ENCODE data around the gene ZNF326.
A peak's percentile ranks its signal among the peaks of the same experiment; 100 is the strongest.

Gene ZNF326, protein sequence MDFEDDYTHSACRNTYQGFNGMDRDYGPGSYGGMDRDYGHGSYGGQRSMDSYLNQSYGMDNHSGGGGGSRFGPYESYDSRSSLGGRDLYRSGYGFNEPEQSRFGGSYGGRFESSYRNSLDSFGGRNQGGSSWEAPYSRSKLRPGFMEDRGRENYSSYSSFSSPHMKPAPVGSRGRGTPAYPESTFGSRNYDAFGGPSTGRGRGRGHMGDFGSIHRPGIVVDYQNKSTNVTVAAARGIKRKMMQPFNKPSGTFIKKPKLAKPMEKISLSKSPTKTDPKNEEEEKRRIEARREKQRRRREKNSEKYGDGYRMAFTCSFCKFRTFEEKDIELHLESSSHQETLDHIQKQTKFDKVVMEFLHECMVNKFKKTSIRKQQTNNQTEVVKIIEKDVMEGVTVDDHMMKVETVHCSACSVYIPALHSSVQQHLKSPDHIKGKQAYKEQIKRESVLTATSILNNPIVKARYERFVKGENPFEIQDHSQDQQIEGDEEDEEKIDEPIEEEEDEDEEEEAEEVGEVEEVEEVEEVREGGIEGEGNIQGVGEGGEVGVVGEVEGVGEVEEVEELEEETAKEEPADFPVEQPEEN

DNA sequence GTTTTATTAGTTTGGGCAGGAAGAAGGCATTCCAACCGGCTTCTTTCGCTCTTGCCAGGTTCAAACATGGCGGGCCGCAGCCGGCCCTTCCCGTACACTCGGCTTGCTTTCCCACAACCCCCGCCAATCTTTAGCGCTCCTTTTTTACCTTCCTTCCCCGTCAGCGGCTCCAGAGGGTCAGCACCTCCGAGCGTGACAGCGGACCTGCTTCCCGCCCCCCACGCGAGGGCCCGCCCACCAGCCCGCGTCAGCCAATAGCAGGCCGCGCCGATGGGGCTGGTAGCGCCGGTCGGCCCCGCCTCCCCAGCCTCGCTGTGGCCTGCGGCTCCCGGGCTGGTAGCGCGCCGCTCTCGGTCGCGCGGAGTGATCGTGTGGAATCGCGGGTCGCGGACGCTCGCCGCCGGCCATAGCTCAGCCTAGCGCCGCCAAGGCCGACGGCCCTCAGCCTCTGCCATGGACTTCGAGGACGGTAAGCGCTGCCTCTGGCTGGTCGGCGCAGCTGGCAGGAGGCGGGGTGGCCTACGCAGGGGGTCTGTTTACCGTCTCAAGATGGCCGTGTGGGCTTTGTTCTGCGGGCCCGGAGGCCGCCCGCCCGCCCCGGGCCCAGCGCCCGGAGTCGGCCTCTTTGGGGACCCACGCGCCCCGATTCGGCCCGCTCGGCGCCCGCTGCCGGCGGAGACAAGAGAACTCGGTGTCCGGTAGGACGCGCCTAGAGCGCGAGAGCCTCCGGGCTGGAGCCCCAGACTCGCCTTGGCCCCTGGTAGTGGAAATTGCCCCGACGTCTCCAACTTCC is at the start of gene ZNF326:
ZNF326 (plus strand) TSS at position 306 of the 793 bp plus-strand sequence; CDS start at position 454, 148 bp downstream.
- no peaks in the 10 kb centered on the region for H3K9me3 Mint-ChIP-seq (ENCODE audit: low read depth)
- peaks cover 56% of the 10 kb centered on the region for H3K4me1 Mint-ChIP-seq (ENCODE audit: low read depth)
- peak within 1 kb of the TSS; percentile 95 for H3K27ac Mint-ChIP-seq
- H3K4me3 Mint-ChIP-seq: peak within 1 kb of the TSS; percentile 99
- H3K36me3 Mint-ChIP-seq: peaks cover 4% of the 10 kb centered on the region
- H3K27me3 Mint-ChIP-seq: peaks cover 2% of the 10 kb centered on the region

DNA sequence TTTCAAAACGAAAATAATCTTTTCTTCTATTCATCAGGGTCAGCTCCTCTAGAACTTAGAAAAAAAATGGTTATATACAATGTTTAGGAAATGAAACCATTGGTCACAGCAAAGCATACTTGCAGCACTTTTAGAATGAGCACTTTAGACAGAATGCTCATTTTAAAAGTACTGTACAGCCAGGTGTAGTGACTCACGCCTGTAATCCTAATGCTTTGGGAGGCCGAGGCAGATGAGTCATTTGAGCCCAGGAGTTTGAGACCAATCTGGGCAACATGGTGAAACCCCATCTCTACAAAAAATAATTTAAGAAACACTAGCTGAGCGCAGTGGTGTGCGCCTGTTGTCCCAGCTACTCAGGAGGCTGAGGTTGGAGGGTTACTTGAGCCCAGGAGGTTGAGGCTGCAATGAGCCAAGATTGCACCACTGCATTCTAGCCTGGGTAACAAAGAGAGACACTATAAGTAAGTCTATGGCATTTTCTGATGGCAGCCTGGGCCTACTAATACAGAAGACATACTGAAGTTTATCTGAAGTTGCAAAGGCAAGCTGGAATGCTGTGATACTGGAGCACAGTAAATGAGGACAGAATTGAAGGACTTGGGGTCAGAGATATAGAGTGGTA is 48.9 kb upstream of the ZNF326 start:
- H3K9me3 Mint-ChIP-seq (ENCODE audit: low read depth): peaks cover 3% of the 10 kb centered on the region
- no peak overlapping the region for H3K27ac Mint-ChIP-seq
- peaks cover 2% of the 10 kb centered on the region for H3K4me1 Mint-ChIP-seq (ENCODE audit: low read depth)
- H3K4me3 Mint-ChIP-seq: no peak overlapping the region
- H3K27me3 Mint-ChIP-seq: no peaks in the 10 kb centered on the region
- peaks cover 4% of the 10 kb centered on the region for H3K36me3 Mint-ChIP-seq

DNA sequence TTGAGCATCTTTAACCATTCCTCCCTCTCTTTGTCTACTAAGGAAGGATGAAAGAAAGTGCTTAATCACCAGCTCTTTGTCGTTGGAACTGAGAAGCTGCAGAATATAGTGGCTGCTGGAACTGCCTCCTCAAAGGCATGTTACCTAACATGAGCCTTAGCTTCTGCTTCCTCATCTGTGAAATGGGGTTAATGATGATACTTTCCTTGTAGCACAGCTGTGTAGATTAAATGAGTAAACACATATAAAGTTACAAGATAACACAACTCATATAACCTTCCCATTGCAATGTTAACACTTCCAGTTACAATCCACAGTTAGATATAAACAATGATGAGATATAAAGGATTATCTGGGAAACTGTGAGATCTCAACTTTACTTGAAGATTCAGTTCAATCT is 48.4 kb upstream of the ZNF326 start:
- H3K4me1 Mint-ChIP-seq (ENCODE audit: low read depth): peaks cover 1% of the 10 kb centered on the region
- peaks cover 4% of the 10 kb centered on the region for H3K36me3 Mint-ChIP-seq
- H3K4me3 Mint-ChIP-seq: no peak overlapping the region
- H3K27me3 Mint-ChIP-seq: no peaks in the 10 kb centered on the region
- H3K9me3 Mint-ChIP-seq (ENCODE audit: low read depth): peaks cover 3% of the 10 kb centered on the region
- H3K27ac Mint-ChIP-seq: no peak overlapping the region

DNA sequence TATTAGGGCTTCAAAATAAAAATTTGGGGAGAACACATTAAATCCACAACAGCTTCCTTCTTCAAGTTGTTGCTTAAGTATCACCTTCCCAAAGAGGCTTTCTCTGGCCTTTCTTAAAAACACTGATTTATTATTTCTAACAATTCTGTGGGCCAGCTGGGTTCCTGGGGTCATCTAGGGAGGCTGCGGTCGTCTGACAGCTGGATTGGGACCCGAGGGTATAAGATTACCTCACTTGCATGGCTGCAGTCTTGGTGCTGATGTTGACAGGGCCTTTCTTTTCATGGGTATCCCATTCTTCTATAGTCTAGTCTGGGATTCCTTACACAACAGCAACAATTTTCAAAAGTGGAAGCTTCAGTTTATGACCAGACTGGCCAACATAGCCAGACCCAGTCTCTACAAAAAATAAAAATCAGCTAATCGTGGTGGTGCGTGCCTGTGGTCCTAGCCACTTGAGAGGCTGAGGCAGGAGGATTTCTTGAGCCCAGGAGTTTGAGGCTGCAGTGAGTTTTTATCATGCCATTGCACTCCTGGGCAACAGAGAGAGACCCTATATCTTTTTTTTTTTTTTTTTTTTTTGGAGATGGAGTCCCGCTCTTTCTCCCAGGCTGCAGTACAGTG is 46.1 kb upstream of the ZNF326 start:
- Mint-ChIP-seq H3K9me3 (ENCODE audit: low read depth) (peaks cover 3% of the 10 kb centered on the region), H3K27ac (no peak overlapping the region), H3K27me3 (no peaks in the 10 kb centered on the region), H3K4me3 (no peak overlapping the region), H3K36me3 (peaks cover 4% of the 10 kb centered on the region), H3K4me1 (ENCODE audit: low read depth) (peaks cover 6% of the 10 kb centered on the region)

DNA sequence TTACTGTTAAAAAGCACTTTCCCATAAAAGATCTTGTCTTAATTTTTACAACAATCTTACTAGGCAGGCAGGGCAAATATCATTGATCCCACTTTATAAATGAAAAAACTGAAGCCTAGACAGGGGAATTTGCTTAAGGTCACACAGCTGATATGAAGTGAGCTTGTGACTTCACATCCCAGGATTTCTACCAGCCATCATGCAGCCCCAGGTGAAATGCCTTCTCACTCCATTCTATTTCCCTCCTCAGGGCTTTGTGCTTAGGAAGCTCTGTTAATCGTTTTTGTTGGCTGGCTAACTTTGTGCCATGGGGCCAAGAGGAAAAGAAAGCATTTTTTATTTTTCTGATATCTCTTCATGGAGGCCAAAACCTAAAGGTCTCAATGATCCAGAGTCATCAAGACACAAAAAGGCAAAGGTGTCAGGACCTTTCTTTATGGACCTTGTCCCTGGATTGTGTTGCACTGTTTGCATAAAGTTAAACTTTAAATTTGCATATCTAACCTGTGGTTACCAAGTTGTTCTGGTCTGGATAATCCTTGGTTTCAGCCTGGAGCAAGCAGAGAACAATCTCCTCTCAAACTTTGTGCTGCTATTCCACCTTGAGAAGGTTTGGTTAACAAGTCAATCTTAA is 44.8 kb upstream of the ZNF326 start:
- H3K4me1 Mint-ChIP-seq (ENCODE audit: low read depth): peaks cover 8% of the 10 kb centered on the region
- H3K36me3 Mint-ChIP-seq: peaks cover 4% of the 10 kb centered on the region
- no peak overlapping the region for H3K27ac Mint-ChIP-seq

DNA sequence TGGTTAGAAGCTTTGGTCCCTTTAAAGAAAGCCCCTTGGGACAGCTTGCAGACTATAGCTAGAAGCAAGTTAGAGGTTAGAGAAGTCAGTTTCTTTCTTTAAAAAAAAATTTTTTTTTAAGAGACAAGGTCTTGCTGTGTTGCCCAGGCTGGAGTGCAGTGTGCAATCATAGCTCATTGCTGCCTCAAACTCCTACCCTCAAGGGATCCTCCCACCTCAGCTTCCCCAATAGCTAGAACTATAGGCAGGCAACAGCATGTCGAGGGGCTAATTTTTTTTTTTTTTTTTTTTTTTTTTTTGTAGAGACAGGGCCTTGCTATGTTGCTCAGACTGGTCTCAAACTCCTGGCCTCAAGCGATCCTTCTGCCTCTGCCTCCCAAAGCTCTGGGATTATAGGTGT is 44.2 kb upstream of the ZNF326 start:
- no peaks in the 10 kb centered on the region for H3K27me3 Mint-ChIP-seq
- H3K9me3 Mint-ChIP-seq (ENCODE audit: low read depth): peaks cover 3% of the 10 kb centered on the region
- peaks cover 8% of the 10 kb centered on the region for H3K4me1 Mint-ChIP-seq (ENCODE audit: low read depth)
- no peak overlapping the region for H3K27ac Mint-ChIP-seq
- peaks cover 5% of the 10 kb centered on the region for H3K36me3 Mint-ChIP-seq
- no peak overlapping the region for H3K4me3 Mint-ChIP-seq

More for the DNA sequence above, 44.8 kb upstream of the ZNF326 start:
- H3K9me3 Mint-ChIP-seq (ENCODE audit: low read depth): peaks cover 3% of the 10 kb centered on the region
- no peak overlapping the region for H3K4me3 Mint-ChIP-seq
- H3K27me3 Mint-ChIP-seq: no peaks in the 10 kb centered on the region

DNA sequence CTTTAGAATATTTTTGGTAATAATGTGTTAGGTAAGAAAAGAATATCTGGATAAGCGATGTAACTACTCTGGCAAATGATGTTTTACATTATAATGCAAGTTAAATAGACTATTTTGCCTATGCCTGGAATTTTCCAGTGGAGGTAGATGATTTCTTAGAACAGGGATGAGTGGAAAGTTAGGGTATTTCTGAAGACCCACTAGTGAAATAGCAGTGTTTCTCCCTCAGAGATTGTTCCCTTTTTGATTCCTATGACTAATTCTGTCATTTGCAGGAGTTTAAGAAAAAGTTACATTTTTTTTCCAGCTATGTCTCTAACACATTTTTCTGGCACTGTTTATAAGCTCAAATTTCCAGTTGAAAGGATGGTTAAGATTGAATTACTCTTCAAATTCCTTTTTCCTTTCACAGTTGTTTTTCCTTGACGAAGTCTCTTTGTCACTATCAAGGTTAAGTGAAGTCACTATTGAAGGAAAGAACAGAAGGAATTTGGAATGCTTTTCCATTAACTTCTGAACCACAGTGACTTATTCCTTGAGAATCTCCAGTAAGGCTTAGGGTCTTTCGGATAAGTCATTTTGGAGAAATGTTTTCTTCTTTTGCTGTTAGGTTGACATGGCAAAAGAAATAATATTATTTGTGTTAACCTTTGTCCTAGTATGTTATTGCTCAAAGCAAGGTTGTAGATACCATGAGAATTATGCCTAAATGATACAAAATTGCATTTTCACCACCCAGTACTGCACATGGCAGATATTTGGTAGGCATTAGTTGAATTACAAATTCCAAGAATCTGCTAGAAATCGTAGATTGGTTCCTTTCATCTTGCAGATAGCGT is 42.9 kb upstream of the ZNF326 start:
- no peaks in the 10 kb centered on the region for H3K27me3 Mint-ChIP-seq
- peaks cover 5% of the 10 kb centered on the region for H3K36me3 Mint-ChIP-seq
- H3K4me1 Mint-ChIP-seq (ENCODE audit: low read depth): peaks cover 12% of the 10 kb centered on the region
- no peak overlapping the region for H3K27ac Mint-ChIP-seq
- no peak overlapping the region for H3K4me3 Mint-ChIP-seq
- H3K9me3 Mint-ChIP-seq (ENCODE audit: low read depth): peaks cover 3% of the 10 kb centered on the region

DNA sequence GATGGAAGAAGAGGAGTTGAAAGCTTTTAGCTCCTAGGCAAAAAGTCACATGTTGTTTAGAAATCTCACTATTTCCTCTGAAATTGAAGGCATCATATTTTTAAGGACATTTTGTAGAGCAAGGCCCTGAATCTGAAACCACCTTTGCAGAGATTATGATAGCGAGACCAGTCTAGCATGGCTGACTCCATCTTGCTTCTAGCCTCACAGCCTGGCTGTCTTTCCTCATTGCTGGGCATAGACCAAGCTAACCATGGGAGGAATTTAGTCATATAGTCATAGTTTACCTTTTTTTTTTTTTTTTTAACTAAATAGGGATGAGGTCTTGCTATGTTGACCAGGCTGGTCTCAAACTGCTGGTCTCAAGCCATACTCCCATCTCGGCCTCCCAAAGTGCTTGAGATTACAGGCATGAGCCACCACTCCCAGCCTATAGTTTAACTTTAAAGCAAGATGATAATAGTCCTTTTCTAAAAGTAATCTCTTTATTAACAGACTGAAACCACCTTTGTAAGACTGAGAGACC is 42.2 kb upstream of the ZNF326 start:
- peaks cover 3% of the 10 kb centered on the region for H3K9me3 Mint-ChIP-seq (ENCODE audit: low read depth)
- peaks cover 19% of the 10 kb centered on the region for H3K4me1 Mint-ChIP-seq (ENCODE audit: low read depth)
- H3K27me3 Mint-ChIP-seq: no peaks in the 10 kb centered on the region
- H3K4me3 Mint-ChIP-seq: no peak overlapping the region
- no peak overlapping the region for H3K27ac Mint-ChIP-seq
- peaks cover 5% of the 10 kb centered on the region for H3K36me3 Mint-ChIP-seq

DNA sequence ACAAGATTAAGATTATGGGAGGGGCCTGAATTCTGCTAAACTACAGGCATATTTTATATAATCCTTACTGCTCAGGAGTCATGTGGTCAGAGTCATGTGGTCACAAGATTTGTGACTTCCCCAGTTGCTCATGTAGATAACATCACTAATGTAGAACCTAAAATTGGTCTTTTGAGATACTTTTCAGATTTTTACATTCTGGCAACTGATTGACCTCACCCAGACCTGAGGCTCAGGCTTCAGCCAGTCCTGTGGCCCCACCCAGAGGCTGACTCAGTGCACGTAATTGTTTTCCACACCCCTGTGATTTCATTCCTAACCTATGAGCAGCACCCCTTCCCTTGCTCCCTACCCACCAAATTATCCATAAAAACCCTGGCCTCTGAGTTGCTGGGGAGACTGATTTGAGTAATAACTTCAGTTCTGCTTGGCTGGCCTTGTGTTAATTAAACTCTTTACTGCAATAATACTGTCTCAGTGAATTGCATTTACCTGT is 41.7 kb upstream of the ZNF326 start:
- Mint-ChIP-seq H3K4me3 (no peak overlapping the region), H3K27ac (no peak overlapping the region)

DNA sequence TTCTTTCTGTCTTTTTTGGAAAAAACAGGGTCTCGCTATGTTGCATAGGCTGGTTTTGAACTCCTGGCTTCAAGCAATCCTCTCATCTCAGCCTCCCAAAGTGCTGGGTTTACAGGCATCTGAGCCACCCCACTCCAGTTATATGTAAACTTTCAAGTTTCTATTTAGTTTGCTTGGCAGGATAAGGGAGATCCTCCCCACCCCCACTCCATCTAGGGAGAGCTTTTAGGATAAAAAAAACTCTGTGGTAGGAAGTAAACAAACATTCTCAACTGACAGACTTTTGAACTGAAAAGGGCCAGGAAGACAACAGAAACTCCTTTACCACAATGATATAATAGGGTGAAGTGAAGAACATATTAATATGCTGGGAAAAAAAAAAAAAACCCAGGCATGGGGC is 41.0 kb upstream of the ZNF326 start:
- peaks cover 2% of the 10 kb centered on the region for H3K36me3 Mint-ChIP-seq
- H3K9me3 Mint-ChIP-seq (ENCODE audit: low read depth): no peaks in the 10 kb centered on the region
- no peak overlapping the region for H3K27ac Mint-ChIP-seq
- no peaks in the 10 kb centered on the region for H3K27me3 Mint-ChIP-seq
- H3K4me3 Mint-ChIP-seq: no peak overlapping the region
- H3K4me1 Mint-ChIP-seq (ENCODE audit: low read depth): peaks cover 31% of the 10 kb centered on the region

More for the DNA sequence above, 41.7 kb upstream of the ZNF326 start:
- peaks cover under 1% of the 10 kb centered on the region for H3K9me3 Mint-ChIP-seq (ENCODE audit: low read depth)
- no peaks in the 10 kb centered on the region for H3K27me3 Mint-ChIP-seq
- peaks cover 2% of the 10 kb centered on the region for H3K36me3 Mint-ChIP-seq
- H3K4me1 Mint-ChIP-seq (ENCODE audit: low read depth): peaks cover 24% of the 10 kb centered on the region

DNA sequence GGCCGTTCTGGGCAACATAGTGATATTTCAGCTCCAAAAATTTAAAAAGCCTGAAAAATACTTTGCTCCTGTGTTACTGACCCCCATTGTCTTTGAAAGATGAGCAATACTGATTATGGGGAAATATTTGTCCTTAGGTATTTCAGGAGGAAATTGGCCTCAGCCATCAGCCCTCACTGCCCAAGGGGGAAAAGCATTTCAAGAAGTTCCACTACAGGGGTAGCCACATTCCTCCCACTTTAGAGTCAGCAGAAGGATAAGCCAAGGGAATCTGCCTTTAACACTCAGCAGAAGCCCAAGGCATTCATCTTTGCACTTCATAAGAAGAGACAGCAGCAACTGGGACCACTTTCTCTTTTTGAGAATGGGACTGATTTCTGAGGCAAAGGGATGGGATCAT is 40.5 kb upstream of the ZNF326 start:
- no peaks in the 10 kb centered on the region for H3K27me3 Mint-ChIP-seq
- peaks cover 1% of the 10 kb centered on the region for H3K9me3 Mint-ChIP-seq (ENCODE audit: low read depth)
- no peak overlapping the region for H3K27ac Mint-ChIP-seq
- peaks cover 3% of the 10 kb centered on the region for H3K36me3 Mint-ChIP-seq
- H3K4me3 Mint-ChIP-seq: no peak overlapping the region
- peaks cover 36% of the 10 kb centered on the region for H3K4me1 Mint-ChIP-seq (ENCODE audit: low read depth)

DNA sequence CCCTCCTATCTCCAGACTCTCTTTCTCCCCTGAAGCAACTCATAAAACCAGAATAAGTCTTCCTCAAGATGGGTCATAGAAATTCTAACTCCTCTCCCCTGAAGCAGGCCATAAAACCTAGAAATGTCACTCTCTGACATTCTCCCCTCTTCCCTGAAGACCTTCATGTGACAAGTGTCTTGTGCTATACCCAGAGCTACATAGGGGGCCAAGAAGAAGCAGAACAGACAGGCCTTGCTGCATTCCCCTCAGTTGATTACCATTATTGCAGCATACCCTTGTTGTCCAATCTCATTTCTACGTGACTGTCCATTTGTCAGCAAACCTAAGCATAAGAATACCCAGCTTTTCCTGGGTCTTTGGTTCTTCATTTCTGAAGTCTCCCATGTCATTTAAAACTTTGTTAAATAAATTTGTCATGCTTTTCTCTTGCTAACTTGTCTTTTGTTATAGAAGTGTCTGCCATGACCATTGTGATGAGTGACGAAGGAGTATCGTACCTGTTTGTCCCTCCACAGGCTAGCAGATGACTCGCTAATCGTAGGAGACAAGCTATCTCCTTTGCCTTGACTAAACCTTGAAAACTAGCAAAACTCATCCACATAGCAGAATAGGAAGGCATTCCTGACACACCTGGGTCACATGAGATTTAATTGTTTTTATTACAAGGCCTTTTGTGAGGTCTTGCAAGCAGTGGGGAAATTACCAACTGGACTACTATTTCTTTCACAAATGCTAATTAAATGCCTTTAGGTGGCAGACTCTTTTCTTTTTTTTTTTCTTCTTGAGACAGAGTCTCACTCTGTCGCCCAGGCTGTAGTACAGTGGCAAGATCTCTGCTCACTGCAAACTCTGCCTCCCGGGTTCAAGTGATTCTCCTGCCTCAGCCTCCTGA is 39.4 kb upstream of the ZNF326 start:
- no peak overlapping the region for H3K27ac Mint-ChIP-seq
- no peak overlapping the region for H3K4me3 Mint-ChIP-seq
- H3K9me3 Mint-ChIP-seq (ENCODE audit: low read depth): peaks cover 6% of the 10 kb centered on the region
- H3K4me1 Mint-ChIP-seq (ENCODE audit: low read depth): peaks cover 40% of the 10 kb centered on the region
- H3K36me3 Mint-ChIP-seq: peaks cover 4% of the 10 kb centered on the region
- H3K27me3 Mint-ChIP-seq: no peaks in the 10 kb centered on the region
